ENCODE data around the gene USP43.

Gene USP43

GRCh38 chr17:9696279-9697044, 51.1 kb downstream of the USP43 start:
- H3K9me3 ChIP-seq (ENCODE audit: low read depth, low read length), result no peaks in the 10 kb centered on the region
- no peaks in the 10 kb centered on the region for H3K36me3 ChIP-seq (ENCODE audit: insufficient read depth, low read length)
- H3K27ac ChIP-seq, result no peak overlapping the region
- no peak for TF ChIP-seq POLR2AphosphoS5 (IDR thresholded peaks at IDR 0.05; ENCODE audit: borderline replicate concordance, low read depth, low read length)
- no peak overlapping the region for H3K4me3 ChIP-seq
- no peak overlapping the region for H3K9ac ChIP-seq (ENCODE audit: insufficient read length)
- DNase-seq (ENCODE audit: low read depth, low spot score), result no peak

GRCh38 chr17:9700136-9700535, 54.8 kb downstream of the USP43 start:
- Histone ChIP-seq H3K27ac (no peak overlapping the region), H3K4me3 (no peak overlapping the region), H3K9ac (ENCODE audit: insufficient read length) (no peak overlapping the region), H3K9me3 (ENCODE audit: low read depth, low read length) (no peaks in the 10 kb centered on the region), H3K36me3 (ENCODE audit: insufficient read depth, low read length) (no peaks in the 10 kb centered on the region)
- no peak for DNase-seq (ENCODE audit: low read depth, low spot score)
- TF ChIP-seq EZH2 (IDR thresholded peaks at IDR 0.05), result no peak
- no peak for TF ChIP-seq POLR2AphosphoS5 (IDR thresholded peaks at IDR 0.05; ENCODE audit: borderline replicate concordance, low read depth, low read length)
- TF ChIP-seq FOXP2 (optimal IDR thresholded peaks at IDR 0.05; ENCODE audit: control extremely low read depth, extremely low read length, insufficient read depth), result no peak

GRCh38 chr17:9700754-9701476, 55.6 kb downstream of the USP43 start:
- DNase-seq (ENCODE audit: low read depth, low spot score), result no peak
- no peaks in the 10 kb centered on the region for H3K36me3 ChIP-seq (ENCODE audit: insufficient read depth, low read length)
- no peak overlapping the region for H3K9ac ChIP-seq (ENCODE audit: insufficient read length)
- H3K4me3 ChIP-seq, result no peak overlapping the region
- H3K9me3 ChIP-seq (ENCODE audit: low read depth, low read length), result no peaks in the 10 kb centered on the region
- TF ChIP-seq EZH2 (IDR thresholded peaks at IDR 0.05) (no peak), POLR2AphosphoS5 (IDR thresholded peaks at IDR 0.05; ENCODE audit: borderline replicate concordance, low read depth, low read length) (no peak), FOXP2 (optimal IDR thresholded peaks at IDR 0.05; ENCODE audit: control extremely low read depth, extremely low read length, insufficient read depth) (no peak)
- no peak overlapping the region for H3K27ac ChIP-seq

GRCh38 chr17:9702482-9702881, 57.2 kb downstream of the USP43 start:
- no peak overlapping the region for H3K27ac ChIP-seq
- no peak for DNase-seq (ENCODE audit: low read depth, low spot score)
- H3K9me3 ChIP-seq (ENCODE audit: low read depth, low read length), result no peaks in the 10 kb centered on the region
- H3K4me3 ChIP-seq, result no peak overlapping the region
- no peaks in the 10 kb centered on the region for H3K36me3 ChIP-seq (ENCODE audit: insufficient read depth, low read length)
- no peak overlapping the region for H3K9ac ChIP-seq (ENCODE audit: insufficient read length)
- TF ChIP-seq POLR2AphosphoS5 (IDR thresholded peaks at IDR 0.05; ENCODE audit: borderline replicate concordance, low read depth, low read length) (no peak), FOXP2 (optimal IDR thresholded peaks at IDR 0.05; ENCODE audit: control extremely low read depth, extremely low read length, insufficient read depth) (no peak), EZH2 (IDR thresholded peaks at IDR 0.05) (no peak)

GRCh38 chr17:9702914-9703780, 57.8 kb downstream of the USP43 start:
- no peak overlapping the region for H3K4me3 ChIP-seq
- no peak overlapping the region for H3K9ac ChIP-seq (ENCODE audit: insufficient read length)
- no peaks in the 10 kb centered on the region for H3K9me3 ChIP-seq (ENCODE audit: low read depth, low read length)
- H3K27ac ChIP-seq, result no peak overlapping the region
- TF ChIP-seq POLR2AphosphoS5 (IDR thresholded peaks at IDR 0.05; ENCODE audit: borderline replicate concordance, low read depth, low read length) (no peak), EZH2 (IDR thresholded peaks at IDR 0.05) (no peak), FOXP2 (optimal IDR thresholded peaks at IDR 0.05; ENCODE audit: control extremely low read depth, extremely low read length, insufficient read depth) (no peak)
- no peak for DNase-seq (ENCODE audit: low read depth, low spot score)
- no peaks in the 10 kb centered on the region for H3K36me3 ChIP-seq (ENCODE audit: insufficient read depth, low read length)

GRCh38 chr17:9703781-9704082, 58.4 kb downstream of the USP43 start:
- H3K4me3 ChIP-seq, result no peak overlapping the region
- DNase-seq (ENCODE audit: low read depth, low spot score), result no peak
- no peaks in the 10 kb centered on the region for H3K9me3 ChIP-seq (ENCODE audit: low read depth, low read length)
- no peaks in the 10 kb centered on the region for H3K36me3 ChIP-seq (ENCODE audit: insufficient read depth, low read length)
- no peak for TF ChIP-seq EZH2 (IDR thresholded peaks at IDR 0.05)
- no peak for TF ChIP-seq POLR2AphosphoS5 (IDR thresholded peaks at IDR 0.05; ENCODE audit: borderline replicate concordance, low read depth, low read length)
- TF ChIP-seq FOXP2 (optimal IDR thresholded peaks at IDR 0.05; ENCODE audit: control extremely low read depth, extremely low read length, insufficient read depth), result no peak
- no peak overlapping the region for H3K9ac ChIP-seq (ENCODE audit: insufficient read length)
- H3K27ac ChIP-seq, result no peak overlapping the region

- Histone ChIP-seq H3K4me3 (no peak overlapping the region), H3K9ac (ENCODE audit: insufficient read length) (no peak overlapping the region), H3K36me3 (ENCODE audit: insufficient read depth, low read length) (no peaks in the 10 kb centered on the region), H3K9me3 (ENCODE audit: low read depth, low read length) (no peaks in the 10 kb centered on the region), H3K27ac (no peak overlapping the region)
- no peak for DNase-seq (ENCODE audit: low read depth, low spot score)
- no peak for TF ChIP-seq FOXP2 (optimal IDR thresholded peaks at IDR 0.05; ENCODE audit: control extremely low read depth, extremely low read length, insufficient read depth)
- TF ChIP-seq EZH2 (IDR thresholded peaks at IDR 0.05), result no peak
- TF ChIP-seq POLR2AphosphoS5 (IDR thresholded peaks at IDR 0.05; ENCODE audit: borderline replicate concordance, low read depth, low read length), result no peak
Measured at GRCh38 chr17:9705745-9706144, 60.4 kb downstream of the USP43 start.

GRCh38 chr17:9707948-9708347, 62.6 kb downstream of the USP43 start:
- no peak for DNase-seq (ENCODE audit: low read depth, low spot score)
- Histone ChIP-seq H3K9ac (ENCODE audit: insufficient read length) (no peak overlapping the region), H3K27ac (no peak overlapping the region), H3K36me3 (ENCODE audit: insufficient read depth, low read length) (no peaks in the 10 kb centered on the region), H3K4me3 (no peak overlapping the region), H3K9me3 (ENCODE audit: low read depth, low read length) (no peaks in the 10 kb centered on the region)
- TF ChIP-seq POLR2AphosphoS5 (IDR thresholded peaks at IDR 0.05; ENCODE audit: borderline replicate concordance, low read depth, low read length) (no peak), EZH2 (IDR thresholded peaks at IDR 0.05) (no peak), FOXP2 (optimal IDR thresholded peaks at IDR 0.05; ENCODE audit: control extremely low read depth, extremely low read length, insufficient read depth) (no peak)

All from SK-N-MC (cell line).